Mammary epithelial cell (primary cell): ENCODE measurements around the gene HACD4.

Source experiments
- EZH2 ChIP-seq: IDR thresholded peaks from 2 replicates; pipeline ENCODE4 v1.6.1; 2012; ENCODE audit warnings: low read length, inconsistent platforms, borderline replicate concordance
- TF ChIP-seq, protein P1 (sequence below), 2 donors: IDR thresholded peaks in 1 of 2; conservative IDR thresholded peaks in 1 of 2; 2 replicates each; pipeline ENCODE4 v1.5.1; 2011 to 2012; ENCODE audit warnings: inconsistent platforms in 2 of 2, low read length in 2 of 2, mild to moderate bottlenecking in 2 of 2, control low read depth in 1 of 2, low read depth in 1 of 2; ENCODE audit not compliant: insufficient read depth in 1 of 2; ENCODE audit errors: extremely low read depth in 1 of 2

DNA sequence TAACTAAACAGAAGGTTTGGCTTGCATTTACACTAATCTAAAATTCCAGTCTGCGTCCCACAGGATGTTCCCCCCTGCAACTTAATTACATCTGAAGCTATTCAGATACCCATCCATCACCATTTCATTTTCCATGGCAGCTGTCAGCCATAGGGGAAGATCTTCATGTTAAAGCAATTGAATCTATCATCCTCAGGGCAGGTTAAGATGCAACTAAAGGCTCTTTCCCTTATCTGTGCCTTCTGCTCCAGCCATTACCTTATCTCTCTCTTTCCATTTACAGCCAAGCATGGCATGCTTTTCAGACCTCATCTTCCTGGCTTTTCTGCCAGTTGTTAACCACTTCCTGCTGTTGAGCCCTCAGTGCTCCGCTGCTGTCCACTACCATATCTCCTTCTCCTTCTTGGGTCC, 15.8 kb upstream of the HACD4 start:
- TF ChIP-seq, protein P1, sequence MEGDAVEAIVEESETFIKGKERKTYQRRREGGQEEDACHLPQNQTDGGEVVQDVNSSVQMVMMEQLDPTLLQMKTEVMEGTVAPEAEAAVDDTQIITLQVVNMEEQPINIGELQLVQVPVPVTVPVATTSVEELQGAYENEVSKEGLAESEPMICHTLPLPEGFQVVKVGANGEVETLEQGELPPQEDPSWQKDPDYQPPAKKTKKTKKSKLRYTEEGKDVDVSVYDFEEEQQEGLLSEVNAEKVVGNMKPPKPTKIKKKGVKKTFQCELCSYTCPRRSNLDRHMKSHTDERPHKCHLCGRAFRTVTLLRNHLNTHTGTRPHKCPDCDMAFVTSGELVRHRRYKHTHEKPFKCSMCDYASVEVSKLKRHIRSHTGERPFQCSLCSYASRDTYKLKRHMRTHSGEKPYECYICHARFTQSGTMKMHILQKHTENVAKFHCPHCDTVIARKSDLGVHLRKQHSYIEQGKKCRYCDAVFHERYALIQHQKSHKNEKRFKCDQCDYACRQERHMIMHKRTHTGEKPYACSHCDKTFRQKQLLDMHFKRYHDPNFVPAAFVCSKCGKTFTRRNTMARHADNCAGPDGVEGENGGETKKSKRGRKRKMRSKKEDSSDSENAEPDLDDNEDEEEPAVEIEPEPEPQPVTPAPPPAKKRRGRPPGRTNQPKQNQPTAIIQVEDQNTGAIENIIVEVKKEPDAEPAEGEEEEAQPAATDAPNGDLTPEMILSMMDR (conservative IDR thresholded peaks at IDR 0.05 in 1 of 2, IDR thresholded peaks at IDR 0.05 in 1 of 2; ENCODE audit: extremely low read depth in 1 of 2, insufficient read depth in 1 of 2, low read depth in 1 of 2, low read length in 2 of 2), result no peak
- no peak for TF ChIP-seq EZH2
